GM21723 (cell line): ENCODE results near the gene ACE2.

Source experiments
- ATAC-seq: cut with Tn5 transposase; IDR thresholded peaks from one replicate; pipeline ENCODE4 v1.9.1; 2021; ENCODE audit warnings: mild to moderate bottlenecking, moderate library complexity; ENCODE audit not compliant: unreplicated experiment

The ACE2 gene

GRCh38 chrX:15512401-15512965, 88.3 kb downstream of the ACE2 start:
- no peak for ATAC-seq

DNA sequence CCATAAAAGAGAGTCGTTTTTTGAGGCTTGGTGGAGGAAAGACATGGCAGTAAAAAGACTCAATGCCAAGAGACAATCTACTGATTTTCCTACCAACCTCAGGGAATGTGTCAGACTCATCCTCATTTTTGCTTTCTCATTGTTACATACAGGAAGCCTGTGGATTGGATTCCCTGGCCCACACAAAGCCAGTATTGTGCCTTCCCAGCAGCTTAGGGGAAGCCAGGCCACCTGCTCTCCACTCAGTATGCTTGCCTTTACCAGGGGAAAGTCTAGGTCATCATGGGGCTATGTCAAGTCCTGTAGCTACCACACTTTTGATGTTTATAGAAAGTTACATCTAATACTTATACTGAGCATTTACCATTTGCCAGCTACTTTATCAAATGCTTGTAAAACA, 89.2 kb downstream of the ACE2 start:
- no peak for ATAC-seq
